H1 (cell line): ENCODE data around the gene PARD3. TPM values are rescaled to one million over a fixed set of nuclear protein-coding genes. Genes with fewer than 3 reads are reported as not detected.

Source experiments
- CTCF ChIA-PET: fragments of 300-600 bp; sonication (Branson Sonifier 250); formaldehyde crosslinking; loops from one replicate; lab custom pipeline; 2021; ENCODE audit not compliant: partially characterized antibody; lab: Charles Lee
- POLR2A ChIA-PET: fragments of 300-600 bp; sonication (Branson Sonifier 250); formaldehyde crosslinking; loops from one replicate; lab custom pipeline; 2021; ENCODE audit warnings: inconsistent platforms; ENCODE audit not compliant: partially characterized antibody; lab: Charles Lee
- DNase-seq, 2 experiments: peaks; one replicate each; pipeline versions ENCODE4 v3.0.0 to v3.0.0-alpha.2; 2010 to 2022; ENCODE audit warnings: low spot score in 2 of 2, low read depth in 1 of 2, mixed read lengths in 1 of 2
- FAIRE-seq: peaks from 2 replicates; lab custom pipeline; 2011; peaks lifted over from hg19 to GRCh38; lab: Jason Lieb, UNC
- H2AFZ ChIP-seq: 2 replicates; pipeline ENCODE4 v1.8.1; 2012; ENCODE audit warnings: low read length, inconsistent platforms
- H2AK5ac ChIP-seq: 2 replicates; pipeline ENCODE4 v1.6.1; 2013; ENCODE audit warnings: low read depth, low read length
- H2BK120ac ChIP-seq: replicated peaks from 2 replicates; pipeline ENCODE3; 2013; ENCODE audit warnings: low read depth, low read length, inconsistent platforms
- H2BK12ac ChIP-seq: 2 replicates; pipeline ENCODE4 v1.6.1; 2013; ENCODE audit warnings: low read depth, low read length
- H2BK15ac ChIP-seq: 2 replicates; pipeline ENCODE4 v1.6.1; 2013; ENCODE audit warnings: low read length
- H2BK20ac ChIP-seq: 2 replicates; pipeline ENCODE4 v1.6.1; 2013; ENCODE audit warnings: low read length
- H2BK5ac ChIP-seq: 2 replicates; pipeline ENCODE4 v1.6.1; 2013; ENCODE audit warnings: low read depth, low read length
- H3K14ac ChIP-seq: 2 replicates; pipeline ENCODE4 v1.6.1; 2013; ENCODE audit warnings: inconsistent platforms; ENCODE audit not compliant: insufficient read length
- H3K18ac ChIP-seq: 2 replicates; pipeline ENCODE4 v1.6.1; 2013; ENCODE audit warnings: low read length; ENCODE audit errors: extremely low read depth
- H3K23ac ChIP-seq: 2 replicates; pipeline ENCODE4 v1.6.1; 2013; ENCODE audit warnings: inconsistent platforms; ENCODE audit not compliant: insufficient read length
- H3K23me2 ChIP-seq: 2 replicates; pipeline ENCODE4 v1.6.1; 2013; ENCODE audit warnings: low read depth, low read length
- H3K27ac ChIP-seq: 2 replicates; pipeline ENCODE4 v1.6.1; 2011; ENCODE audit warnings: low read depth, low read length, inconsistent platforms
- H3K27me3 ChIP-seq, 4 experiments: replicated peaks in 1 of 4; 1 replicate in 1 of 4; 2 replicates in 3 of 4; pipeline versions ENCODE4 v1.6.1 to v1.8.1; 2011 to 2013; ENCODE audit warnings: low read length in 3 of 4, mild to moderate bottlenecking in 3 of 4, inconsistent platforms in 2 of 4, mixed read lengths in 2 of 4, moderate library complexity in 1 of 4; ENCODE audit not compliant: control insufficient read depth in 3 of 4, insufficient read depth in 3 of 4; ENCODE audit errors: extremely low read depth in 1 of 4
- H3K36me3 ChIP-seq, 4 experiments: 2 replicates each; pipeline versions ENCODE4 v1.6.1 to v1.8.1; 2011 to 2013; ENCODE audit warnings: mild to moderate bottlenecking in 4 of 4, low read length in 3 of 4, moderate library complexity in 2 of 4, control low read depth in 1 of 4, inconsistent platforms in 1 of 4; ENCODE audit not compliant: insufficient read depth in 4 of 4, control insufficient read depth in 2 of 4
- H3K4ac ChIP-seq: replicated peaks from 2 replicates; pipeline ENCODE3; 2013; ENCODE audit warnings: low read length, low read depth, mixed read lengths, inconsistent platforms; ENCODE audit not compliant: insufficient read length
- H3K4me1 ChIP-seq, 4 experiments: replicated peaks in 1 of 4; 1 replicate in 1 of 4; 2 replicates in 3 of 4; pipeline versions ENCODE4 v1.6.1 to v1.8.1; 2011 to 2013; ENCODE audit warnings: low read length in 3 of 4, inconsistent platforms in 2 of 4, mixed read lengths in 1 of 4; ENCODE audit not compliant: insufficient read depth in 4 of 4, control insufficient read depth in 3 of 4
- H3K4me2 ChIP-seq, 2 experiments: 2 replicates each; pipeline versions ENCODE4 v1.6.1 to v1.8.1; 2011 to 2013; ENCODE audit warnings: low read depth in 2 of 2, low read length in 2 of 2, control low read depth in 1 of 2, inconsistent platforms in 1 of 2, mild to moderate bottlenecking in 1 of 2; ENCODE audit not compliant: insufficient read depth in 1 of 2
- H3K4me3 ChIP-seq, 4 experiments: fragments of 200-600, 300-600 bp in 1 of 4; sonication (generic), shearing (Covaris generic), sonication (Bioruptor Twin) in 1 of 4; 2 replicates each; pipeline versions ENCODE4 v1.5.1 to v1.8.1; 2011 to 2016; ENCODE audit warnings: low read length in 4 of 4, low read depth in 3 of 4, control low read depth in 2 of 4, inconsistent platforms in 2 of 4, mild to moderate bottlenecking in 2 of 4, mixed read lengths in 1 of 4, moderate library complexity in 1 of 4; ENCODE audit not compliant: insufficient read depth in 2 of 4; ENCODE audit errors: extremely low read depth in 1 of 4
- H3K56ac ChIP-seq: replicated peaks from 2 replicates; pipeline ENCODE3; 2013; ENCODE audit warnings: low read depth, mild to moderate bottlenecking, mixed read lengths, low read length, inconsistent platforms; ENCODE audit not compliant: insufficient read length
- H3K79me1 ChIP-seq: 2 replicates; pipeline ENCODE4 v1.6.1; 2013; ENCODE audit warnings: low read depth, low read length, control low read depth
- H3K79me2 ChIP-seq, 2 experiments: 2 replicates each; pipeline versions ENCODE4 v1.6.1 to v1.8.1; 2012 to 2013; ENCODE audit warnings: low read length in 2 of 2, mild to moderate bottlenecking in 2 of 2, inconsistent platforms in 1 of 2; ENCODE audit not compliant: insufficient read depth in 2 of 2, control insufficient read depth in 1 of 2
- H3K9ac ChIP-seq, 4 experiments: replicated peaks in 1 of 4; 1 replicate in 1 of 4; 2 replicates in 3 of 4; pipeline versions ENCODE4 v1.6.1 to v1.8.1; 2011 to 2013; ENCODE audit warnings: low read depth in 3 of 4, low read length in 3 of 4, control low read depth in 2 of 4, mild to moderate bottlenecking in 2 of 4, moderate library complexity in 2 of 4, inconsistent platforms in 1 of 4; ENCODE audit errors: extremely low read depth in 1 of 4
- H3K9me3 ChIP-seq, 2 experiments: 2 replicates each; pipeline versions ENCODE4 v1.6.1 to v1.8.1; 2012 to 2013; ENCODE audit warnings: mild to moderate bottlenecking in 2 of 2, moderate library complexity in 2 of 2, control low read depth in 1 of 2, inconsistent platforms in 1 of 2, low read depth in 1 of 2, low read length in 1 of 2, mixed read lengths in 1 of 2; ENCODE audit not compliant: insufficient read depth in 2 of 2
- H4K20me1 ChIP-seq, 2 experiments: replicated peaks in 1 of 2; 2 replicates each; pipeline versions ENCODE3 to v1.8.1; 2011 to 2013; ENCODE audit warnings: inconsistent platforms in 2 of 2, low read length in 2 of 2, mild to moderate bottlenecking in 1 of 2; ENCODE audit not compliant: insufficient read depth in 2 of 2, control insufficient read depth in 1 of 2
- H4K5ac ChIP-seq: 2 replicates; pipeline ENCODE4 v1.6.1; 2013; ENCODE audit warnings: low read length, low read depth, mixed read lengths, inconsistent platforms; ENCODE audit not compliant: insufficient read length
- H4K8ac ChIP-seq: 2 replicates; pipeline ENCODE4 v1.8.0; 2013; ENCODE audit warnings: mild to moderate bottlenecking, moderate library complexity, low read length, inconsistent platforms; ENCODE audit not compliant: insufficient read depth; ENCODE audit errors: extremely low read depth
- H4K91ac ChIP-seq: replicated peaks from 2 replicates; pipeline ENCODE3; 2013; ENCODE audit warnings: low read length, mixed read lengths, inconsistent platforms; ENCODE audit not compliant: insufficient read length
- CEBPB ChIP-seq: IDR thresholded peaks from 2 replicates; pipeline ENCODE4 v1.6.1; 2012; ENCODE audit warnings: low read depth, low read length
- CTCF ChIP-seq, 3 experiments: IDR thresholded peaks; 1 replicate in 2 of 3; 2 replicates in 1 of 3; pipeline versions ENCODE4 v1.5.1 to v1.6.1; 2011; ENCODE audit warnings: low read length in 3 of 3, mild to moderate bottlenecking in 3 of 3, inconsistent platforms in 2 of 3, low read depth in 1 of 3, moderate library complexity in 1 of 3; ENCODE audit not compliant: insufficient read depth in 1 of 3; ENCODE audit errors: control extremely low read depth in 1 of 3
- E2F6 ChIP-seq: IDR thresholded peaks from 2 replicates; pipeline ENCODE4 v1.6.1; 2012; ENCODE audit warnings: inconsistent platforms
- HDAC2 ChIP-seq, 2 experiments: fragments of 300-600 bp in 1 of 2; sonication (generic) in 1 of 2; IDR thresholded peaks; 2 replicates each; pipeline ENCODE4 v1.6.1; 2011 to 2012; ENCODE audit warnings: low read depth in 2 of 2, low read length in 2 of 2, mild to moderate bottlenecking in 2 of 2, moderate library complexity in 2 of 2, borderline replicate concordance in 1 of 2, inconsistent platforms in 1 of 2
- HDAC6 ChIP-seq: IDR thresholded peaks from one replicate; pipeline ENCODE4 v1.7.1; 2012; ENCODE audit warnings: low read depth, mild to moderate bottlenecking, inconsistent platforms, low read length, moderate library complexity
- JUND ChIP-seq: IDR thresholded peaks from 2 replicates; pipeline ENCODE4 v1.6.1; 2011; ENCODE audit warnings: mild to moderate bottlenecking, improper control_type of control experiment, low read length
- NANOG ChIP-seq: IDR thresholded peaks from 2 replicates; pipeline ENCODE4 v1.6.1; 2011; ENCODE audit warnings: low read length, low read depth, mild to moderate bottlenecking, inconsistent platforms; ENCODE audit not compliant: insufficient read depth, poor library complexity, severe bottlenecking
- NRF1 ChIP-seq: IDR thresholded peaks from 2 replicates; pipeline ENCODE4 v1.6.1; 2011; ENCODE audit warnings: mild to moderate bottlenecking, low read depth, low read length, improper control_type of control experiment
- SAP30 ChIP-seq: fragments of 300-600 bp; sonication (generic); IDR thresholded peaks from 2 replicates; pipeline ENCODE4 v1.7.1; 2012; ENCODE audit warnings: low read length, moderate library complexity, mild to moderate bottlenecking, inconsistent platforms; ENCODE audit not compliant: insufficient read depth, insufficient replicate concordance
- SP1 ChIP-seq: IDR thresholded peaks from 2 replicates; pipeline ENCODE4 v1.6.1; 2011; ENCODE audit warnings: low read depth, low read length
- TCF12 ChIP-seq: IDR thresholded peaks from 2 replicates; pipeline ENCODE4 v1.6.1; 2011; ENCODE audit warnings: low read depth, mild to moderate bottlenecking, low read length
- WGBS, 2 experiments: shearing (Covaris generic) in 1 of 2; methylation state at CpG; one replicate each; pipeline versions ENCODE4 v1.1.6 to v1.1.7; 2013 to 2015; ENCODE audit warnings: low lambda C conversion rate in 2 of 2, mixed read lengths in 2 of 2, inconsistent platforms in 1 of 2, low coverage in 1 of 2, missing lambda C conversion rate in 1 of 2; ENCODE audit not compliant: insufficient replicate concordance in 2 of 2, insufficient coverage in 1 of 2, insufficient read length in 1 of 2; ENCODE audit errors: extremely low coverage in 1 of 2, missing lambda C conversion rate in 1 of 2; 5-methylcytosine and 5-hydroxymethylcytosine counted together
- polyA plus RNA-seq, 7 experiments: library from polyadenylated mRNA; depleted of rRNA in 3 of 7; stranded (reverse) in 5 of 7; unstranded in 2 of 7; fragments of >200 nt in 5 of 7; fragments of 200-250 nt in 2 of 7; gene quantifications; 1 replicate in 5 of 7; 2 replicates in 1 of 7; 4 replicates in 1 of 7; pipeline versions ENCODE4 v1.2.1 to v1.2.3, GENCODE V29; 2011 to 2013; ENCODE audit warnings: missing spikeins in 2 of 7, mixed read lengths in 2 of 7
- total RNA-seq: library from RNA; stranded (reverse); fragmentation: NEBNext Ultra II Directional; extraction: Animal tissue kit (Norgen Biotek cat#: 25700); gene quantifications from 2 replicates; pipeline ENCODE4 v1.2.1, GENCODE V29; 2021

Gene PARD3
- total and polyA plus RNA-seq, 2 of the 8 experiments (the other 6 are each of a cell fraction or from before 2014, with no cell fraction given) = 19.7 to 49.1 TPM

GRCh38 chr10:34373211-34373610 lies 441.9 kb downstream of the PARD3 start:
- Histone ChIP-seq H3K14ac (no peak overlapping the region), H2AK5ac (no peak overlapping the region), H3K79me1 (no peaks in the 10 kb centered on the region), H2AFZ (no peak overlapping the region), H3K4me2 (no peak overlapping the region), H2BK20ac (no peak overlapping the region), H4K20me1 (no peaks in the 10 kb centered on the region), H3K18ac (no peak overlapping the region), H3K9ac (no peak overlapping the region), H3K4me1 (peaks cover 0 to 6% (median 2%) of the 10 kb centered on the region in 4 experiments; a peak in 2 of 7 replicates), H2BK120ac (no peak overlapping the region), H3K23ac (no peak overlapping the region), H4K5ac (no peak overlapping the region), H2BK15ac (no peak overlapping the region), H3K23me2 (no peaks in the 10 kb centered on the region), H2BK5ac (no peak overlapping the region), H4K8ac (no peak overlapping the region), H3K27me3 (no peaks in the 10 kb centered on the region), H3K9me3 (no peaks in the 10 kb centered on the region), H3K4ac (no peak overlapping the region), H3K4me3 (no peak overlapping the region), H3K36me3 (peaks cover 0 to 5% (median 0%) of the 10 kb centered on the region in 4 experiments; a peak in 1 of 8 replicates), H4K91ac (no peak overlapping the region), H3K79me2 (no peaks in the 10 kb centered on the region), H3K56ac (no peak overlapping the region), H2BK12ac (no peak overlapping the region), H3K27ac (no peak overlapping the region)
- 77% methylated on average over 4 of the region's 4 CpGs; no CpG with 5 or more reads in 1 of the 2 experiments for WGBS, 2 experiments
- POLR2A ChIA-PET = no interaction called here
- FAIRE-seq (no peak), DNase-seq (no peak)
- CTCF ChIA-PET = interaction anchor here (0.6 to 1.3 kb wide), 4 partner anchors 32 to 351 kb away, joined by 3 to 4 read pairs (median 3); no protein-coding TSS in a partner anchor
- TF ChIP-seq NANOG = no peak
- TF ChIP-seq JUND = no peak
- TF ChIP-seq HDAC2 (IDR thresholded peaks at IDR 0.05; ENCODE audit: borderline replicate concordance in 1 of 2, low read depth in 2 of 2, low read length in 2 of 2) = no peak
- TF ChIP-seq CTCF (IDR thresholded peaks at IDR 0.05; ENCODE audit: control extremely low read depth in 1 of 3, insufficient read depth in 1 of 3, low read depth in 1 of 3, low read length in 3 of 3) = no peak
- TF ChIP-seq NRF1 = no peak
- no peak for TF ChIP-seq HDAC6
- TF ChIP-seq SP1 = no peak
- TF ChIP-seq SAP30 = no peak
- no peak for TF ChIP-seq CEBPB
- no peak for TF ChIP-seq TCF12
- no peak for TF ChIP-seq E2F6
